GM12892 (cell line): ENCODE data around the gene ADK.
A peak's percentile ranks its signal among the peaks of the same experiment; 100 is the strongest.
"Not testable (repeated sequence)": the region's sequence is repeated elsewhere in the genome, so short reads cannot be mapped to it uniquely, and the experiment has no call there.

Experiments used
- DNase-seq: peaks from one replicate; pipeline ENCODE4 v3.0.0; 2011; ENCODE audit not compliant: insufficient read length
- FAIRE-seq: peaks from 2 replicates; lab custom pipeline; 2011; peaks lifted over from hg19 to GRCh38; lab: Jason Lieb, UNC
- POLR2A ChIP-seq: IDR thresholded peaks from 2 replicates; pipeline ENCODE4 v1.6.1; 2011; ENCODE audit warnings: low read depth, low read length, control low read depth
- POLR2AphosphoS5 ChIP-seq: IDR thresholded peaks from 2 replicates; pipeline ENCODE4 v1.6.1; 2011; ENCODE audit warnings: low read depth, low read length, control low read depth
- TAF1 ChIP-seq: IDR thresholded peaks from 2 replicates; pipeline ENCODE4 v1.6.1; 2011; ENCODE audit warnings: low read depth, mild to moderate bottlenecking, control low read depth, low read length, borderline replicate concordance

ADK gene

DNA sequence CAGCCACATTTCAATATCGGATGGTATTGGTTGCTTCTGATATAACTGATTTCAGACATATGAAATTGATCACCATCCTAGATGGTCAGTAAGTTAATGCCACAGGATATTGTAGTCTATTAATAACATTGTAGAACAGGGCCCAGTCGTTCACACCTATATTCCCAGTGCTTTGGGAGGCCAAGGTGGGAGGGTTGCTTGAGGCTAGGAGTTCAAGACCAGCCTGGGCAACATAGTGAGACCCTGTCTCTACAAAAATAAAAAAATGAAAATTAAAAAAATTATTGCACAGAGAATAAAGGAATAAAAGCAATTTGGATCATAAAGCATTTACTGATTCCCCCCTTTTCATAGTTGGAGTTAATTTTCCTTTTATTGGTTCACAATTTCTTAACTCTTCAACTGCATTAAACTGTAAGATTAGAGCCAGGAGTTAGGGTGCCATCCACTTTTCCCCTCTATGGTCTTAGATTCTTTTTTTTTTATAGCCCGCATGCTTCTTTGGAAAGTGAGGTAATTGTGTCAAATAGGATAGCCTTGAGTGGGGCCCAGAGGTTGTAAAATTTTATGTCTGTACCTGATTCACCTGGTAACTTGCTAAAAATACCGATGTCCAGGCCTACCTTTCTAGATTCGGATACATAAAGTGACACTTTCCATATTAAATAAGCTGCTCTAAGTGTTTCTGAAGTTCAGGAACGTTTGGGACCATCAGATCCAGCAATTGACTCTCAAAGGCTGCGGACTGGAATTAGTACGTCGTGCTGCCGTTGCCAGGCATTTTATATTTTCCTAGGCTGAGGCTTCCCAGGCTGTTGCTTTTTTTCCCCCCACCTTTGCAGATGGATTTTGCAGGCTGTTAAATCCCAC lies 24.7 kb downstream of the ADK start:
- TF ChIP-seq TAF1 (no peak), POLR2A (no peak), POLR2AphosphoS5 (no peak)
- DNase-seq: no peak
- FAIRE-seq: no peak

- FAIRE-seq (peak; percentile 95), DNase-seq (peak; percentile 83)
- peak; percentile 94 for TF ChIP-seq TAF1
- peak; percentile 95 for TF ChIP-seq POLR2AphosphoS5
- peak; percentile 94 for TF ChIP-seq POLR2A
These were observed 25.5 kb downstream of the ADK start for GRCh38 chr10:74176380-74177139.

DNA sequence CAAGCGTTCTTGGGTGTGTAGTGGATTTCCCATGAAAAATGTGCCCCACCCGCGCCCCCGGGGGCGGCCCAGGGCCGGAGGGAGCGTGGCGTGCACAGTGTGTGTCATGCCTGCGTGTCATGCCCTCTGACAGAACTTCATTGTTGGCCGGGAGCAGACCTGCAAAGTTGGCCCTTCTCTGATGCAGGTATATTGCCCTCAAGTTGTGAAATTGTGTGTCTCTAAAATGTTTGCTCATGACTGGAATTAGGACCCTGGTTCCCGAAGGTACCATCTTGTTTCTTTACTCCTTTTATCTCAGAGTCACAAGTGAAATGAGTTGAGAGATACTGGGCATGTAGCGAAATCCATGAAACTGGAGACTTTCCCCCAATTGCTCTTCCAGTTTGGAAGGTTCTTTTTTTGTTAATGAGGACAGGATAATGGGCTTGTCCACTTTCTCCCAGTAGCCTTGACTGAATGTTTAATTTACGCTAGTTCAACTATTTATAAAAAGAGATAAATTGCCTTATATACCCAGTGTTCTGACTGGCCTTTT lies 26.2 kb downstream of the ADK start:
- no peak for DNase-seq
- no peak for FAIRE-seq
- TF ChIP-seq POLR2A: no peak
- TF ChIP-seq TAF1: no peak
- no peak for TF ChIP-seq POLR2AphosphoS5

- TF ChIP-seq POLR2AphosphoS5 (no peak), POLR2A (no peak), TAF1 (no peak)
- no peak for FAIRE-seq
- no peak for DNase-seq
These were observed 27.2 kb downstream of the ADK start for GRCh38 chr10:74178042-74178791.

- TF ChIP-seq POLR2A (no peak), TAF1 (no peak), POLR2AphosphoS5 (no peak)
- FAIRE-seq (no peak), DNase-seq (no peak)
These were observed 28.2 kb downstream of the ADK start for GRCh38 chr10:74179111-74179710.

- TF ChIP-seq POLR2A (no peak), POLR2AphosphoS5 (no peak), TAF1 (no peak)
- FAIRE-seq (no peak), DNase-seq (no peak)
These were observed 35.7 kb downstream of the ADK start for GRCh38 chr10:74186678-74187077.

DNA sequence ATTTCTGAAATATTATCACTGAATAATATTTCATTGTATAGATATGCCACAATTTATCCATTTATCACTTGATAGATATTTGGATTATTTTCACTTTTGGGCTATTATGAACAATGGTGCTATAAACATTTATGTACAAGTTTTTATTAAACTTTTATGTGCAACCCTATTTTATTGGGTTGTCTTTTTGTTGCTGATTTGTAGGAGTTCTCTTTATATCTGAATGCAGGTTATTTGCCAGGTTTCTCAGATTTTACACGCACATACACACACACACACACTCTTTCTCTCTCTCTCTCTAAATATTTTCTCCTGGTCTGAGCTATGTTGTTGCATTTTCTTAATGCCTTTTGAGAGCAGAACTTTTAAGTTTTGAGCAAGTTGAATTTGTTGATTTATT lies 36.2 kb downstream of the ADK start:
- DNase-seq (no peak), FAIRE-seq (no peak)
- TF ChIP-seq TAF1 (no peak), POLR2AphosphoS5 (no peak), POLR2A (no peak)

DNA sequence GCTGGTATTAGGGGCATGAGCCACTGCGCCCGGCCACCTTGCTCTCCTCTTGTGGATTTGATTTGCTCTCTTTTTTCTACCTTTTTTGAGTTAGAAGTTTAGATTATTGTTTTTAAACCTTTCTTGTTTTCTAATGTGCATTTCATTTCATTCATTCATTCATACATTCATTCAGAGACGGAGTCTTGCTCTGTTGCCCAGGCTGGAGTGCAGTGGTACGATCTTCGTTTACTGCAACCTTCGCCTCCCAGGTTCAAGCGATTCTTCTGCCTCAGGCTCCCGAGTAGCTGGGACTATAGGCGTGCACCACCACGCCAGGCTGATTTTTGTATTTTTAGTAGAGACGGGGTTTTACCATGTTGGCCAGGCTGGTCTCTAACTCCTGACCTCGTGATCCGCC lies 37.6 kb downstream of the ADK start:
- not testable (repeated sequence) for DNase-seq, FAIRE-seq

DNA sequence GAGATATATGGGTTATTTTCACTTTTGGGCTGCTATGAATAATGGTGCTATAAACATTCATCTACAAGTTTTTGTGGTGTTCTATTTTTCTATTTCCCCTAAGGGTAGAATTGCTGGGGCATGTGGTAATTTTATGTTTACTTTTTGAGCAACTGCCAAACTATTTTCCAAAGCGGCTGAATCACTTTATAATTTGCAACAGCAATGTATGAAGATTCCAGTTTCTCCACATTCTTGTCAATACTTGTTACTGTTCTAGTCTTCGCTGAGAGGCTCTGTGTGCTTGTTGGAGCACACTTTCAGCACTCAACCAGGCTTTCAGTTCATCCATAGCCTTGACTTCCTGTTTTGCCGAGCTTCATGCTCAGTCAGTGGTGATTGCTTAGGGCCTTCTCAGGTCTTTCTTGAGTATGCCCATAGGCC lies 39.0 kb downstream of the ADK start:
- peak; percentile 86 for FAIRE-seq
- no peak for DNase-seq

DNA sequence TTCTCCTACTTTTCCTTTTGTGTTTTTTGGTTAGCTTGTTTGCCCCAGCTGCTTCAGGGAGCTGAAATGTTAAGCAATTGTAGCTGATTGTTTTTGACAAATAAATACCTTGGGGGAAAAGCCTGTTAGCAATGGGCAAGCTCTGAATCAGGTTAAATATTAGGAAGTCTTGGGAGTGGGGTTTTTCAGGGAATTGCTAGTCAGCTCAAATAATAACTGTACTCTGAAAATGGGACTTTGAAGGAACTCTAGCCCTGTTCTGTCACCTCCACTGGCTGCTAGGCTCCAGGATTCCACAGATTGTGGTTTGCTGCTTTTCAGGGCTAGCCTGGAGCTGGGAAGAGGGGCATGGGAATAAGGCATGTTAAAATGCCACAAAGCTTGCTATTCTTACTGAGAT lies 39.5 kb downstream of the ADK start:
- TF ChIP-seq POLR2AphosphoS5 (no peak), TAF1 (no peak), POLR2A (no peak)
- no peak for DNase-seq
- no peak for FAIRE-seq

More for the DNA sequence above, 39.0 kb downstream of the ADK start:
- no peak for TF ChIP-seq TAF1
- TF ChIP-seq POLR2AphosphoS5: no peak

GRCh38 chr10:74194545-74194944 lies 43.5 kb downstream of the ADK start:
- FAIRE-seq (no peak), DNase-seq (no peak)
- TF ChIP-seq POLR2AphosphoS5 (no peak), POLR2A (no peak)

GRCh38 chr10:74194999-74195398 lies 44.0 kb downstream of the ADK start:
- TF ChIP-seq TAF1: no peak
- no peak for TF ChIP-seq POLR2AphosphoS5
- no peak for TF ChIP-seq POLR2A
- DNase-seq: no peak
- FAIRE-seq: no peak
